MCF 10A (cell line): Measurements from ENCODE around the gene PLXNB2. TPM values are rescaled to one million over a fixed set of nuclear protein-coding genes. Genes with fewer than 3 reads are reported as not detected.

Experiments used
- BruUV-seq: library from RNA; stranded (reverse); fragments of 400-500 nt; replicated peaks from 2 replicates; lab custom pipeline; 2021; lab: Mats Ljungman, UMichigan
- CTCF ChIA-PET: fragments of 300-600 bp; sonication (Branson Sonifier 250); formaldehyde crosslinking; extraction: SDS; loops from one replicate; lab custom pipeline; 2021; ENCODE audit warnings: antibody characterized with exemption, inconsistent platforms; lab: Yijun Ruan, JAX
- POLR2A ChIA-PET: fragments of 300-600, 350-650 bp; sonication (Branson Sonifier 250); formaldehyde crosslinking; extraction: SDS; loops from one replicate; lab custom pipeline; 2020; ENCODE audit warnings: antibody characterized with exemption, inconsistent platforms; lab: Yijun Ruan, JAX
- DNase-seq: peaks from one replicate; pipeline ENCODE4 v3.0.0-alpha.2; 2018; ENCODE audit not compliant: unreplicated experiment
- H3K27ac Mint-ChIP-seq: one replicate; pipeline ENCODE4 v1.8.0; 2022; ENCODE audit warnings: mild to moderate bottlenecking, low read depth, mixed read lengths; ENCODE audit not compliant: unreplicated experiment
- H3K27me3 Mint-ChIP-seq: one replicate; pipeline ENCODE4 v1.8.0; 2022; ENCODE audit warnings: mixed read lengths; ENCODE audit not compliant: insufficient read depth, unreplicated experiment
- H3K36me3 Mint-ChIP-seq: one replicate; pipeline ENCODE4 v1.8.0; 2022; ENCODE audit warnings: mild to moderate bottlenecking, moderate library complexity, mixed read lengths; ENCODE audit not compliant: insufficient read depth, unreplicated experiment
- H3K4me1 Mint-ChIP-seq: one replicate; pipeline ENCODE4 v1.8.0; 2022; ENCODE audit warnings: mixed read lengths; ENCODE audit not compliant: insufficient read depth, unreplicated experiment
- H3K4me3 Mint-ChIP-seq: one replicate; pipeline ENCODE4 v1.8.0; 2022; ENCODE audit warnings: mild to moderate bottlenecking, moderate library complexity, mixed read lengths; ENCODE audit not compliant: unreplicated experiment
- H3K9me3 Mint-ChIP-seq: one replicate; pipeline ENCODE4 v1.8.0; 2022; ENCODE audit warnings: mixed read lengths; ENCODE audit not compliant: unreplicated experiment
- CTCF ChIP-seq: fragments of 200-600 bp; IDR thresholded peaks from one replicate; pipeline ENCODE4 v1.8.0; 2022; ENCODE audit warnings: antibody characterized with exemption, mild to moderate bottlenecking; ENCODE audit not compliant: unreplicated experiment
- intact Hi-C: fragments of 100-400 bp; cut with micrococcal nuclease; formaldehyde crosslinking; loops from 2 replicates; pipeline ENCODE4 v1.14.1; 2022
- total RNA-seq: library from RNA; stranded (reverse); gene quantifications from 2 replicates; pipeline ENCODE4 v1.2.3, GENCODE V29; 2022

Gene PLXNB2
- total RNA-seq, 1 experiment from 2014 or later: 199 TPM

- Mint-ChIP-seq H3K27ac (no peak overlapping the region), H3K4me1 (peaks cover 6% of the 10 kb centered on the region), H3K36me3 (peaks cover 92% of the 10 kb centered on the region), H3K9me3 (no peaks in the 10 kb centered on the region), H3K27me3 (no peaks in the 10 kb centered on the region), H3K4me3 (no peak overlapping the region)
- intact Hi-C loops: no loop called here
- no peak for TF ChIP-seq CTCF
- CTCF ChIA-PET: interaction anchor here (0.5 to 0.9 kb wide), 3 partner anchors 14 to 63 kb away, joined by 3 to 4 read pairs (median 3); no protein-coding TSS in a partner anchor
- no TSS peak for BruUV-seq
- DNase-seq: no peak
- POLR2A ChIA-PET: interaction anchor here (1.3 to 1.5 kb wide), 2 partner anchors 26 to 47 kb away, joined by 3 read pairs; partner anchors contain the start of gene DENND6B
These were observed 28.4 kb downstream of the PLXNB2 start for GRCh38 chr22:50278956-50279619.

- no TSS peak for BruUV-seq
- Mint-ChIP-seq H3K36me3 (peaks cover 92% of the 10 kb centered on the region), H3K27ac (no peak overlapping the region), H3K27me3 (no peaks in the 10 kb centered on the region), H3K9me3 (no peaks in the 10 kb centered on the region), H3K4me1 (peaks cover 10% of the 10 kb centered on the region), H3K4me3 (no peak overlapping the region)
- no peak for DNase-seq
- intact Hi-C loops: no loop called here
- CTCF ChIA-PET: interaction anchor here (0.5 kb wide), 1 partner anchor 63 kb away, joined by 4 read pairs; no protein-coding TSS in a partner anchor
- TF ChIP-seq CTCF: no peak
- POLR2A ChIA-PET: interaction anchor here (1.5 kb wide), 1 partner anchor 27 kb away, joined by 3 read pairs; no protein-coding TSS in a partner anchor
These were observed 29.0 kb downstream of the PLXNB2 start for GRCh38 chr22:50278461-50278860.

GRCh38 chr22:50277761-50278160 is 29.7 kb downstream of the PLXNB2 start:
- ChIA-PET CTCF (interaction anchor here (2.5 kb wide), 1 partner anchor 64 kb away, joined by 11 read pairs; no protein-coding TSS in a partner anchor), POLR2A (no interaction called here)
- H3K4me1 Mint-ChIP-seq: peaks cover 10% of the 10 kb centered on the region
- H3K9me3 Mint-ChIP-seq: no peaks in the 10 kb centered on the region
- intact Hi-C loops: no loop called here
- no TSS peak for BruUV-seq
- peaks cover 85% of the 10 kb centered on the region for H3K36me3 Mint-ChIP-seq
- DNase-seq: no peak
- TF ChIP-seq CTCF: no peak
- H3K27me3 Mint-ChIP-seq: no peaks in the 10 kb centered on the region
- no peak overlapping the region for H3K27ac Mint-ChIP-seq
- H3K4me3 Mint-ChIP-seq: no peak overlapping the region

GRCh38 chr22:50276143-50276542 is 31.3 kb downstream of the PLXNB2 start:
- intact Hi-C loops: no loop called here
- BruUV-seq: no TSS peak
- Mint-ChIP-seq H3K9me3 (no peaks in the 10 kb centered on the region), H3K4me3 (no peak overlapping the region), H3K27ac (no peak overlapping the region), H3K36me3 (peaks cover 68% of the 10 kb centered on the region), H3K4me1 (peaks cover 6% of the 10 kb centered on the region), H3K27me3 (no peaks in the 10 kb centered on the region)
- ChIA-PET CTCF (interaction anchor here (0.8 to 5.4 kb wide), 14 partner anchors 8 to 65 kb away, joined by 3 to 38 read pairs (median 6); partner anchors contain the start of genes DENND6B and MAPK12), POLR2A (interaction anchor here (1.3 kb wide), 1 partner anchor 31 kb away, joined by 4 read pairs; no protein-coding TSS in a partner anchor)
- DNase-seq: no peak
- TF ChIP-seq CTCF: peak; percentile 64
